Measurements from ENCODE around the gene TBC1D2.

TBC1D2 gene

DNA sequence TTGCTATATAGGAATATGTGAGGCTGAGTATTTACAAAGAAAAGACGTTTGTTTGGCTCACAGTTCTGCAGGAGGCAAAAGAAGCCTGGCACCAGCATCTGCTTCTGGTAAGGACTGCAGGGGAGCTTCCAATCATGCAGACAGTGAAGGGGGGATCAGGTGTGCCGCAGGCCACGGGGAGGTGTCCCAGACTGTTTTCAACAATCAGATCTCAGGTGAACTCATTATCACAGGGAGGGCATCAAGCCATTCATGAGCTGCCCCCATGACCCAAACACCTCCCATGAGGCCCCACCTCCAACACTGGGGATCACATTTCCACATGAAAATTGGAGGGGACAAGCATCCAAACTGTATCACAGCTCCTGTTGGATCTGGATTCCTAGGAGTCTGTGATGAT lies 106.0 kb downstream of the TBC1D2 start:
- Histone ChIP-seq H3K4me3 (ENCODE audit: low read length) (no peak overlapping the region), H3K27me3 (ENCODE audit: control insufficient read depth, insufficient read depth, low read length) (no peaks in the 10 kb centered on the region), H3K9me3 (ENCODE audit: control insufficient read depth, low read length) (no peaks in the 10 kb centered on the region), H3K36me3 (ENCODE audit: control insufficient read depth, insufficient read depth, low read length) (no peaks in the 10 kb centered on the region), H3K9ac (ENCODE audit: low read length) (no peak overlapping the region), H3K4me1 (ENCODE audit: control insufficient read depth, insufficient read depth, low read length) (peaks cover 41% of the 10 kb centered on the region)
